ENCODE results near the gene ZBTB49.

Gene ZBTB49

GRCh38 chr4:4306920-4307319 is 16.9 kb downstream of the ZBTB49 start:
- H3K4me3 ChIP-seq (ENCODE audit: low read depth, low read length), result no peak overlapping the region
- peaks cover 0 to 38% of the 10 kb centered on the region in 2 experiments; a peak in 2 of 3 replicates for H3K36me3 ChIP-seq (ENCODE audit: control insufficient read depth in 2 of 2, insufficient read depth in 1 of 2, low read length in 2 of 2)
- no peak overlapping the region for H3K27ac ChIP-seq (ENCODE audit: extremely low read depth, low read depth, low read length)
- ChIA-PET POLR2A (no interaction called here), CTCF (interaction anchor here (1.3 kb wide), 1 partner anchor 47 kb away, joined by 3 read pairs; no protein-coding TSS in a partner anchor)
- TF ChIP-seq YY1 (tag by site-specific recombination; IDR thresholded peaks at IDR 0.05) (no peak), ZNF791 (tag by site-specific recombination; IDR thresholded peaks at IDR 0.05) (no peak), SCRT2 (tag by site-specific recombination; IDR thresholded peaks at IDR 0.05) (no peak), SETDB1 (IDR thresholded peaks at IDR 0.05; ENCODE audit: insufficient read length, low read length) (no peak), ZBTB7A (tag by site-specific recombination; IDR thresholded peaks at IDR 0.05; ENCODE audit: low read depth) (no peak), ZNF121 (tag by site-specific recombination; IDR thresholded peaks at IDR 0.05) (no peak), ZNF664 (tag by site-specific recombination; IDR thresholded peaks at IDR 0.05) (no peak), ZNF544 (tag by site-specific recombination; IDR thresholded peaks at IDR 0.05) (no peak), ZFHX2 (tag by site-specific recombination; conservative IDR thresholded peaks at IDR 0.05) (no peak), ZNF670 (tag by site-specific recombination; IDR thresholded peaks at IDR 0.05; ENCODE audit: low read depth) (no peak), ZNF404 (tag by site-specific recombination; IDR thresholded peaks at IDR 0.05) (no peak), ZNF354C (tag by site-specific recombination; IDR thresholded peaks at IDR 0.05; ENCODE audit: borderline replicate concordance, low read depth) (no peak), ZNF792 (tag by site-specific recombination; IDR thresholded peaks at IDR 0.05) (no peak), ZNF558 (tag by site-specific recombination; IDR thresholded peaks at IDR 0.05) (no peak), ZNF549 (tag by site-specific recombination; IDR thresholded peaks at IDR 0.05) (no peak), ZNF433 (tag by site-specific recombination; IDR thresholded peaks at IDR 0.05; ENCODE audit: low read depth) (no peak)
- H3K9me3 ChIP-seq (ENCODE audit: control insufficient read depth, insufficient read depth, low read depth, low read length), result no peaks in the 10 kb centered on the region
- no peaks in the 10 kb centered on the region for H3K4me1 ChIP-seq (ENCODE audit: control insufficient read depth, insufficient read depth, low read length)

- H3K4me1 ChIP-seq (ENCODE audit: control insufficient read depth, insufficient read depth, low read length), result no peaks in the 10 kb centered on the region
- TF ChIP-seq ZBTB44 (tag by site-specific recombination; IDR thresholded peaks at IDR 0.05), result no peak
- H3K9me3 ChIP-seq (ENCODE audit: control insufficient read depth, insufficient read depth, low read depth, low read length), result no peaks in the 10 kb centered on the region
- no peak overlapping the region for H3K27ac ChIP-seq (ENCODE audit: extremely low read depth, low read depth, low read length)
- POLR2A ChIA-PET, result no interaction called here
- no peak overlapping the region for H3K4me3 ChIP-seq (ENCODE audit: low read depth, low read length)
- H3K36me3 ChIP-seq (ENCODE audit: control insufficient read depth in 2 of 2, insufficient read depth in 1 of 2, low read length in 2 of 2), result peaks cover 0 to 43% of the 10 kb centered on the region in 2 experiments; a peak in 2 of 3 replicates
- CTCF ChIA-PET, result no interaction called here
Measured at GRCh38 chr4:4308800-4309441, 18.9 kb downstream of the ZBTB49 start.

DNA sequence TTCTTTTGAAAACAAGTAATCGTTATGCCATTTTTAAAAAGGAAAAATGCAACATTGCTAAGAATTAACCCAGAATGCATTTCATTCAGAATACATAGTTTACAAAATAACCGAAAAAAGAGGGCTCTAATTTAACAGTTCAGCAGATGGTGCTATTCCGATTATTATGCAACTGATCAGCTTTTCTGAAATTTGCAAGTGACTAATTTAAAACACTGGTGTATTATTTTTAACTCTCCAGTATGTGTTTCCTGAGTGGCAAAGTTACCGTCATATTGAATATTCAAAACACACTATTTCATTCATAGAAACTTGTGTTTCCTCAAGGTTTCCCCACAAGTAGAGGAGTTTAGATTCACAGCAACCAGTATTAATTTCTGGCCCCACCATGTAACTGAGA is 21.1 kb downstream of the ZBTB49 start:
- POLR2A ChIA-PET, result no interaction called here
- no peaks in the 10 kb centered on the region for H3K4me1 ChIP-seq (ENCODE audit: control insufficient read depth, insufficient read depth, low read length)
- H3K4me3 ChIP-seq (ENCODE audit: low read depth, low read length), result no peak overlapping the region
- CTCF ChIA-PET, result no interaction called here
- TF ChIP-seq, protein P1, sequence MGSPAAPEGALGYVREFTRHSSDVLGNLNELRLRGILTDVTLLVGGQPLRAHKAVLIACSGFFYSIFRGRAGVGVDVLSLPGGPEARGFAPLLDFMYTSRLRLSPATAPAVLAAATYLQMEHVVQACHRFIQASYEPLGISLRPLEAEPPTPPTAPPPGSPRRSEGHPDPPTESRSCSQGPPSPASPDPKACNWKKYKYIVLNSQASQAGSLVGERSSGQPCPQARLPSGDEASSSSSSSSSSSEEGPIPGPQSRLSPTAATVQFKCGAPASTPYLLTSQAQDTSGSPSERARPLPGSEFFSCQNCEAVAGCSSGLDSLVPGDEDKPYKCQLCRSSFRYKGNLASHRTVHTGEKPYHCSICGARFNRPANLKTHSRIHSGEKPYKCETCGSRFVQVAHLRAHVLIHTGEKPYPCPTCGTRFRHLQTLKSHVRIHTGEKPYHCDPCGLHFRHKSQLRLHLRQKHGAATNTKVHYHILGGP (tag by site-specific recombination; IDR thresholded peaks at IDR 0.05), result no peak
- TF ChIP-seq ZNF16 (tag by site-specific recombination; IDR thresholded peaks at IDR 0.05; ENCODE audit: low read depth), result no peak
- TF ChIP-seq ZNF10 (tag by site-specific recombination; IDR thresholded peaks at IDR 0.05), result no peak
- no peak for TF ChIP-seq ZNF140 (tag by site-specific recombination; IDR thresholded peaks at IDR 0.05)
- TF ChIP-seq GLIS2 (tag by site-specific recombination; IDR thresholded peaks at IDR 0.05), result no peak
- no peak for TF ChIP-seq YY2 (tag by site-specific recombination; IDR thresholded peaks at IDR 0.05)
- no peak for TF ChIP-seq KLF10 (tag by site-specific recombination; IDR thresholded peaks at IDR 0.05)
- no peak for TF ChIP-seq ZNF426 (tag by site-specific recombination; IDR thresholded peaks at IDR 0.05)
- TF ChIP-seq ZNF513 (tag by site-specific recombination; IDR thresholded peaks at IDR 0.05), result no peak
- H3K27ac ChIP-seq (ENCODE audit: extremely low read depth, low read depth, low read length), result no peak overlapping the region
- peaks cover 0 to 49% of the 10 kb centered on the region in 2 experiments; a peak in 1 of 3 replicates for H3K36me3 ChIP-seq (ENCODE audit: control insufficient read depth in 2 of 2, insufficient read depth in 1 of 2, low read length in 2 of 2)
- H3K9me3 ChIP-seq (ENCODE audit: control insufficient read depth, insufficient read depth, low read depth, low read length), result no peaks in the 10 kb centered on the region
